Measurements from ENCODE around the gene MVD. TPM values are rescaled to one million over a fixed set of nuclear protein-coding genes. Genes with fewer than 3 reads are reported as not detected.

Gene MVD
- total RNA-seq, 1 donor from 2014 or later: 14.1 TPM

DNA sequence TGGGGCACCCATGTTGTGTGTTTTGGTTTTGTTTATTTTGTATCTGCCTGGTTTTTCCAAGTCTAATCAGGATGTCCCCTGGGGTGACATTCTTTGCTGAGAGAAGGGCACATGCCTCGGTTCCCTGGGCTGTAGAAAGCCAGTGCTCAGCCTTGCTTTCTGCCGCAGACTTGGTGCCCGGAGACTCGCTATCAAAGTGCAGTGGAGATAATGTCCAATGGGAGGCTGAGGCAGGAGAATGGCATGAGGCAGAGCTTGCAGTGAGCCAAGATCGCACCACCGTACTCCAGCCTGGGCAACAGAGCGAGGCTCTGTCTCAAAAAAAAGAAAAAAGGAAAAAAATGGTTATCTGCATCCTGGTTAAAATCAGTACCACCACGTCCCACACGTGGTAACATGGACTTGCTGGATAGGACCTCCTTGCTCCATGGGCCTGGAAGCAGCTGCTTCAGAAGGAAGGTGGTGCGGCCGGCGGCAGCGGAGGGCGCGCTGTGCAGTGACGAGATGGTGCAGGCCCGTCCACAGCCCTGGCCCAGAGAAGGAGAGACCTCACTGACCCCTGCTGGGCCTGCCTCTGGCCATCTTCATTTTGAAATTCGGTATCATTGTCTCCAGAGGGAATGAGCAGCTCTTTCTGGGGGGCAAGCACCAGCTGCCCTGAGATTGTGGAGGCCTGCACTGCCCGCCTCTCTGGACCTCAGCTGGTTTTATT lies 43.8 kb downstream of the MVD start:
- H3K4me1 ChIP-seq (ENCODE audit: control insufficient read depth in 3 of 3, insufficient read depth in 3 of 3, low read length in 3 of 3): peaks cover 0 to 5% (median 4%) of the 10 kb centered on the region in 3 donors
- H3K27me3 ChIP-seq (ENCODE audit: control insufficient read depth in 3 of 3, insufficient read depth in 3 of 3, low read length in 3 of 3): no peaks in the 10 kb centered on the region
- H3K4me3 ChIP-seq (ENCODE audit: low read length in 3 of 3): no peak overlapping the region
- no peaks in the 10 kb centered on the region for H3K9me3 ChIP-seq (ENCODE audit: control insufficient read depth in 3 of 3, low read length in 3 of 3)
- no peak overlapping the region for H3K9ac ChIP-seq (ENCODE audit: low read depth in 1 of 3, low read length in 3 of 3)
- H3K36me3 ChIP-seq (ENCODE audit: control insufficient read depth in 3 of 3, insufficient read depth in 3 of 3, low read length in 3 of 3): peaks cover 25 to 31% (median 25%) of the 10 kb centered on the region in 3 donors
- no peak overlapping the region for H3K27ac ChIP-seq (ENCODE audit: low read depth, low read length)

DNA sequence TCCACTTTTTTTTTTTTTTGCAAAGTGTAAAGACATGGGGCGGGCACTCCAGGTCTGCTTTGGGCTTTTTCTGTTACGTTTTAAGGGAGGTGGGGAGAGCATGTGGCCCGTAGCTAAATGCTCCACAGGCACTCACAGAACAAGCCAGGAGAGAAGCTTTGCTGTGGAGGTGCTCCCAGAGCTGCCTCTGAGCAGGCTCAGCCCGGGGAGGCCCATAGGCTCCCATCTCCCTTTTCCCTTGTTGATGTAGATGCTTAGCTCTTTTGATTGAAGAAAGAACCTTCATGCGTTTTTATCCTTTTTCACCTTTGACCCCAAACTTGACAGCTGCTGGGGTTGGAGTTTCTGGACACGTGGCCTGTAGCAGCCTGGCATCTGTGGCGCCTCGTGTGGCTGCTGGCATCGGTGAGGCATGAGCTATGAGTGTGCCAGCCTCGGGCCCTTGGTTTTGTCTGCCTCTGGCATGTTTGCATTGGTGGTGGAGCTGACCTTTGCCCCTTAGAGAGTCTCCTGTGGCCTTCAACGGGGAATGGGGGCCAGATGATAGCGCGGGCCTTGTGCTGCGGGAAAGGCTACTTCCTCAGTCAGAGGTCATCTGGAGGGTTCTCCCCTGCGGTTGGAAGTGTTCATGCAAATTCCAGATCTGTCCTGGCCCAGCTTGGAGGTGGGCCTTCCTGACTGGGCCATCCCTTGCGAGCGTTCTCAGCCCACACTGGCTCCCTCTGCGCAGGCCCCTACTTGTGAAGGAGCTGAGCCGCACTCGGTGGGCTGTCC lies 44.5 kb downstream of the MVD start:
- no peak overlapping the region for H3K9ac ChIP-seq (ENCODE audit: low read depth in 1 of 3, low read length in 3 of 3)
- H3K27ac ChIP-seq (ENCODE audit: low read depth, low read length): no peak overlapping the region
- no peak overlapping the region for H3K4me3 ChIP-seq (ENCODE audit: low read length in 3 of 3)
- peaks cover 18 to 27% (median 20%) of the 10 kb centered on the region in 3 donors for H3K36me3 ChIP-seq (ENCODE audit: control insufficient read depth in 3 of 3, insufficient read depth in 3 of 3, low read length in 3 of 3)
- H3K9me3 ChIP-seq (ENCODE audit: control insufficient read depth in 3 of 3, low read length in 3 of 3): no peaks in the 10 kb centered on the region
- no peaks in the 10 kb centered on the region for H3K27me3 ChIP-seq (ENCODE audit: control insufficient read depth in 3 of 3, insufficient read depth in 3 of 3, low read length in 3 of 3)
- H3K4me1 ChIP-seq (ENCODE audit: control insufficient read depth in 3 of 3, insufficient read depth in 3 of 3, low read length in 3 of 3): peaks cover 0 to 6% (median 4%) of the 10 kb centered on the region in 3 donors

DNA sequence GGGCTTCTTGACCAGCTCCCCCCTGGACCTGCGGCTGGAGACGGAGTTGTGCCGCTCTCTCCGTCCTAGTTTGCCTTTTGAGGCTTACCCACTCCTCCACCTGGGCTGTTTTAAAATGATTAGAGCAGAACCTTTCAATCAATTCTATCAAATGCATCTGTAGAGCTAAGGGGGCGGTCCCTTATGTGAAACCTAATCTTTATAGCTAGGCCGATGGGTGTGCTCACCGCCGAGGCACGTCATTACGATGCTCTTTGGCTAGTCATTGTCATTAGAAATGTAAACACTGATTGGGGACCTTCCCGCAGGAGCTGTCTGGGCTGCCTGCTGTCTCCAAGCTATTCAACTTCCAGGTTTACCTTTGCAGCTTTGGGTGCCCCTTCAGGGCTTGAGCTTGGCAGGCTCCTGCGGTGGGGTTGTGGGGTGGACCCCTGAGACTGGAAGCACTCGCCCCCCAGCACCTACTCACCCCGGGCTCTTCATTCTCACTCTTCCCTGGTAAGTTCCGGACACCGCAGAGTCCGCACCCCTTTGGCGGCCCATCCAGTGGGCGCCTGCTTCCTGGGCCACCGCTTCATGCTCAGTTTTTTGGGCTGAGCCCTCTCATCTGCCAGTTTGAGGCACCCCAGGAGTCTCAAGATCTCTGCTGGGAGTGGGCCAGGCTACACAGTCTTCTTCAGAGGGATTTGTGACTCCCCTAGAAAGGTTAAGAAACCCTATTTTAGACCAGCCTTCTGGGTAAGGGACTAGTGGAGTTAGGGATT lies 45.4 kb downstream of the MVD start:
- Histone ChIP-seq H3K27me3 (ENCODE audit: control insufficient read depth in 3 of 3, insufficient read depth in 3 of 3, low read length in 3 of 3) (no peaks in the 10 kb centered on the region), H3K36me3 (ENCODE audit: control insufficient read depth in 3 of 3, insufficient read depth in 3 of 3, low read length in 3 of 3) (peaks cover 12 to 19% (median 15%) of the 10 kb centered on the region in 3 donors), H3K4me3 (ENCODE audit: low read length in 3 of 3) (no peak overlapping the region)

DNA sequence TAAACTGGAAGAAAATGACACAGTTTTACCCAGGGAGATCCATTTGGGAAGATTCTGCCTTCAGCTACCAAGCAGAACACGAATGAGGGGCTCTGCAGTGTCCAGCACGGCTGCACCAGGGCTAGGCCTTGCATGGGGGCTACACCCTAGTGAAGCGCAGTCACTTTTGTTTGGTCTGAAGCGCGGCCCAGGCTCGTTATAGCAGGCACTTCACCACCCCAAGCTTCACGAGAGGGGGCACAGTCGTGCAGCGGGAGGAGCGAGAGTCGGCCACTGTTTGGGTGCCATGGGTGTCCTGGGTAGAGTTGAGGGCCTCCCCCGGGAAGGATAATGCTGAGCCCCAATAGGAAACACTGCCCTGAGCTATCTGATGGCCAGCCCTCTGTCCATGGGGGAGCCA lies 46.2 kb downstream of the MVD start:
- Histone ChIP-seq H3K4me1 (ENCODE audit: control insufficient read depth in 3 of 3, insufficient read depth in 3 of 3, low read length in 3 of 3) (peaks cover 0 to 6% (median 4%) of the 10 kb centered on the region in 3 donors), H3K9ac (ENCODE audit: low read depth in 1 of 3, low read length in 3 of 3) (no peak overlapping the region), H3K4me3 (ENCODE audit: low read length in 3 of 3) (no peak overlapping the region), H3K27ac (ENCODE audit: low read depth, low read length) (no peak overlapping the region), H3K36me3 (ENCODE audit: control insufficient read depth in 3 of 3, insufficient read depth in 3 of 3, low read length in 3 of 3) (peaks cover 5 to 18% (median 11%) of the 10 kb centered on the region in 3 donors), H3K9me3 (ENCODE audit: control insufficient read depth in 3 of 3, low read length in 3 of 3) (no peaks in the 10 kb centered on the region), H3K27me3 (ENCODE audit: control insufficient read depth in 3 of 3, insufficient read depth in 3 of 3, low read length in 3 of 3) (no peaks in the 10 kb centered on the region)

More for the DNA sequence above, 45.4 kb downstream of the MVD start:
- Histone ChIP-seq H3K9me3 (ENCODE audit: control insufficient read depth in 3 of 3, low read length in 3 of 3) (no peaks in the 10 kb centered on the region), H3K9ac (ENCODE audit: low read depth in 1 of 3, low read length in 3 of 3) (no peak overlapping the region), H3K27ac (ENCODE audit: low read depth, low read length) (no peak overlapping the region), H3K4me1 (ENCODE audit: control insufficient read depth in 3 of 3, insufficient read depth in 3 of 3, low read length in 3 of 3) (peaks cover 0 to 6% (median 4%) of the 10 kb centered on the region in 3 donors)

DNA sequence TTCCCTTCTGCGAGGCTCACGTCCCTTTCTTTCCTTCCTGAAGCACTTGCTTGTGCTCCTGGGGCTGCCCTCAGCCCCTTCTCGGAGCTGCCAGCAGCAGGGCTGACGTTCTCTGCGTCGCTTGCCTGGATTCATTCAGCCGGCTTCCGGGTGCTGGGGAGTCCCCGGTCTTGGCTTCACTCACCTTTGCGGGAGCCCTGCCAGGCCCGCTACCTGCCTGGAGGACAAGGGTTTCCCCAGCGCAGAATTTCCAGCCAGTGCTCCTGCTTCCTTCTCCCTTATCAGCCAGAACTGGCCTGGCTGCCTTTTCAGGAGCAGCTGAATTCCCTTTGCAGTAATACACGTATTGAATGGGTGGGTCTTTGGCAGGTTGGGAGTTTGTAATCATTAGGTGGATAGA lies 46.6 kb downstream of the MVD start:
- H3K27ac ChIP-seq (ENCODE audit: low read depth, low read length): no peak overlapping the region
- no peak overlapping the region for H3K9ac ChIP-seq (ENCODE audit: low read depth in 1 of 3, low read length in 3 of 3)
- peaks cover 0 to 6% (median 4%) of the 10 kb centered on the region in 3 donors for H3K4me1 ChIP-seq (ENCODE audit: control insufficient read depth in 3 of 3, insufficient read depth in 3 of 3, low read length in 3 of 3)
- peaks cover 9 to 21% (median 15%) of the 10 kb centered on the region in 3 donors for H3K36me3 ChIP-seq (ENCODE audit: control insufficient read depth in 3 of 3, insufficient read depth in 3 of 3, low read length in 3 of 3)
- no peaks in the 10 kb centered on the region for H3K27me3 ChIP-seq (ENCODE audit: control insufficient read depth in 3 of 3, insufficient read depth in 3 of 3, low read length in 3 of 3)
- H3K4me3 ChIP-seq (ENCODE audit: low read length in 3 of 3): no peak overlapping the region
- no peaks in the 10 kb centered on the region for H3K9me3 ChIP-seq (ENCODE audit: control insufficient read depth in 3 of 3, low read length in 3 of 3)

DNA sequence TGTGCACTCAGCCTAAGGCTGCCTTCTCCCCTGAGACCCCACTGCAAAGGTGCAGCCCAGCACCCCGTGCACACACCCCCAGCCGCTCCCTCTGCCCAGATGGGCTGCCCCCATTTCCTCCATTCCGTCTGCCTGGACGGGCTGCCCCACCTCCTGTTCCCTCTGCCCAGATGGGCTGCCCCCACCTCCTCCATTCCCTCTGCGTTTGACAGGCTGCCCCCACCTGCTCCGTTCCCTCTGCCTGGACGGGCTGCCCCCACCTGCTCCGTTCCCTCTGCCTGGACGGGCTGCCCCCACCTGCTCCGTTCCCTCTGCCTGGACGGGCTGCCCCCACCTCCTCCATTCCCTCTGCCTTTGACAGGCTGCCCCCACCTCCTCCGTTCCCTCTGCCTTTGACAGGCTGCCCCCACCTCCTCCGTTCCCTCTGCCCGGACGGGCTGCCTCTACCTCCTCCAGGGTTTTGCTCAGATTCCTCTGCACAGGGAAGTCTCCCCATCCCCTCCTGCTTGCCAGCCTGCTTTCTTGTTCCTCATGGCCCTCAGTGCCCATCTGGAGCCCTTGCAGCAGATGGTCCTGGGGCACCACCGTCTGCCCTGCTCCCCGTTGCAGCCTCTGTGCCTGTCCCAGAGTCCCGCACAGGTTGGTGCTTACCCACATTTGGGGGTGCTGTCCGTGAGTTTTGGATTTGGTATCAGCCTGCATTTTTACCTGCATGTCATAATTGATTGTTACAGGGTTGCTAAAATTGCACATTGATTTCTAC lies 47.9 kb downstream of the MVD start:
- H3K27me3 ChIP-seq (ENCODE audit: control insufficient read depth in 3 of 3, insufficient read depth in 3 of 3, low read length in 3 of 3): no peaks in the 10 kb centered on the region
- H3K9ac ChIP-seq (ENCODE audit: low read depth in 1 of 3, low read length in 3 of 3): no peak overlapping the region
- no peaks in the 10 kb centered on the region for H3K9me3 ChIP-seq (ENCODE audit: control insufficient read depth in 3 of 3, low read length in 3 of 3)
- H3K36me3 ChIP-seq (ENCODE audit: control insufficient read depth in 3 of 3, insufficient read depth in 3 of 3, low read length in 3 of 3): peaks cover 21 to 32% (median 24%) of the 10 kb centered on the region in 3 donors
- H3K4me1 ChIP-seq (ENCODE audit: control insufficient read depth in 3 of 3, insufficient read depth in 3 of 3, low read length in 3 of 3): peaks cover 0 to 6% (median 4%) of the 10 kb centered on the region in 3 donors
- H3K27ac ChIP-seq (ENCODE audit: low read depth, low read length): no peak overlapping the region
- H3K4me3 ChIP-seq (ENCODE audit: low read length in 3 of 3): no peak overlapping the region

DNA sequence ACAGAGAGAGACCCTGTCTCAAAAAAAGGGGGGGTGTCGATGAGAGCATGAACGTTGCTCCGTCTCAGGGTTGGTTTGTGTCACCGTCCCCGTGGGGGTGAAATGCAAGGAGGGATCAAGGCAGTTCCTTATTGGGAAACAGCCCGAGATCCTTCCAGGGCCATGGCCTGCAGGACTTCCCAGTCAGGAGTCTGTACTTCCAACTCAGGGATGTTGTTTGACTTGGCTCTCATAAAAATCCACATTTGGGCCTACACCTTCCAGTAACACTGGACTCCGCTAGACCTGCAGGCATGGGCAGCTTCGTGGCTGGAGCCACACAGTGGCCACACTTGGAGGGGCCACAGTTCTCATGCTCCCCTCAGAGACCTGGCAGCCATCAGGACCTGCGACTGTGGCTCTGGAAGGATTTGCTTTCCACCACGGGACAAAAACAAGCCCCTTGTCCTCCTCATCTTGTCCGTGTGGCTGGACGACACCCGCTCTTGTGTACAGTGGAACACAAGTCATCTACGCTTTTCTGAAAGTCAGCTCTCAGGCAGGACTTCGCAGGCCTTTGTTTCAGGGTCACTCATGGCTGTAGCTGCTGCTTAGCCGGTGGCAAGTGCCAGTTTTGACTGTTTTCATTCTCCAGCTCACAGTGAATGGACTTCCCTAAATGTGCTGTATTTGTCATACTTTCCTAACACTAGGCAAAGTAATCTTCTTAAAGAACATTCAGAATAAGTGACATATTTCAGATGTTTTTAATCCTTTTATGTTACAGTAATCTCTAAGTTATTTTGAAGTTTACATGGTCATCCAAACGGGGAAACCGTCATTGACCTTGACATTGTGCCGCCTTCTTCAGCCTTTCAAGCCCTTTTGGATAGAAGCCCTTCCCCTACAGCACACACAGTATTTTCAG lies 48.7 kb downstream of the MVD start:
- no peak overlapping the region for H3K27ac ChIP-seq (ENCODE audit: low read depth, low read length)
- peaks cover 0 to 6% (median 4%) of the 10 kb centered on the region in 3 donors for H3K4me1 ChIP-seq (ENCODE audit: control insufficient read depth in 3 of 3, insufficient read depth in 3 of 3, low read length in 3 of 3)
- H3K9me3 ChIP-seq (ENCODE audit: control insufficient read depth in 3 of 3, low read length in 3 of 3): no peaks in the 10 kb centered on the region
- no peak overlapping the region for H3K4me3 ChIP-seq (ENCODE audit: low read length in 3 of 3)
- H3K36me3 ChIP-seq (ENCODE audit: control insufficient read depth in 3 of 3, insufficient read depth in 3 of 3, low read length in 3 of 3): peaks cover 25 to 29% (median 26%) of the 10 kb centered on the region in 3 donors
- peak overlapping the region in 1 of 3 donors; percentile 16 for H3K9ac ChIP-seq (ENCODE audit: low read depth in 1 of 3, low read length in 3 of 3)
- no peaks in the 10 kb centered on the region for H3K27me3 ChIP-seq (ENCODE audit: control insufficient read depth in 3 of 3, insufficient read depth in 3 of 3, low read length in 3 of 3)

DNA sequence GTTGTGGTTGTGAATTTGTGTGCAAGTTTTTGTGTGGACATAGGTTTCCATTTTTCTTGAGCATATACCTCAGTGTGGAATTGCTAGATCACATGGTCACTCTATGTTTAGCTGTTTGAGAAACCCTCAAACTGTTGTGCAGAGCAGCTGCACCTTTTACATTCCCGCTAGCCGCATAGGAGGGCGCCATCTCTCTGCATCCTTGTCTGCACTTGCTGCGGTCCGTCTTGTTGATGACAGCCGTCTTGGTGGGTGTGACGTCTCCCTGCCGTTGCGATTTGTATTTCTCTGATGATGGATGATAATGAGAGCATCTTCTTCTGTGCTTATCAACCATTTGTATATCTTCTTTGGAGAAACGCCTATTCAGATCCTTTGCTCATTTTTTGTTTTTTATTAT lies 49.6 kb downstream of the MVD start:
- H3K9me3 ChIP-seq (ENCODE audit: control insufficient read depth in 3 of 3, low read length in 3 of 3): no peaks in the 10 kb centered on the region
- no peak overlapping the region for H3K27ac ChIP-seq (ENCODE audit: low read depth, low read length)
- H3K4me3 ChIP-seq (ENCODE audit: low read length in 3 of 3): no peak overlapping the region
- H3K9ac ChIP-seq (ENCODE audit: low read depth in 1 of 3, low read length in 3 of 3): no peak overlapping the region
- no peaks in the 10 kb centered on the region for H3K27me3 ChIP-seq (ENCODE audit: control insufficient read depth in 3 of 3, insufficient read depth in 3 of 3, low read length in 3 of 3)
- peaks cover 0 to 6% (median 4%) of the 10 kb centered on the region in 3 donors for H3K4me1 ChIP-seq (ENCODE audit: control insufficient read depth in 3 of 3, insufficient read depth in 3 of 3, low read length in 3 of 3)
- H3K36me3 ChIP-seq (ENCODE audit: control insufficient read depth in 3 of 3, insufficient read depth in 3 of 3, low read length in 3 of 3): peaks cover 26 to 29% (median 27%) of the 10 kb centered on the region in 3 donors
